Thyroid gland (tissue), 4 donors: ENCODE results near the gene DDX54.

Experiments
- CTCF ChIP-seq, 6 experiments: fragments of 200-600 bp in 3 of 6; fragments of 450-650 bp in 3 of 6; sonication (generic) in 3 of 6; IDR thresholded peaks; one replicate each; pipeline ENCODE4 v1.5.1; 2016 to 2019; ENCODE audit warnings: antibody characterized with exemption in 6 of 6, mild to moderate bottlenecking in 2 of 6, inconsistent platforms in 1 of 6, moderate library complexity in 1 of 6
- POLR2A ChIP-seq, 2 donors: fragments of 450-650 bp; IDR thresholded peaks; one replicate each; pipeline ENCODE4 v1.6.1; 2017; ENCODE audit warnings: antibody characterized with exemption in 2 of 2, mild to moderate bottlenecking in 2 of 2, moderate library complexity in 1 of 2

DNA sequence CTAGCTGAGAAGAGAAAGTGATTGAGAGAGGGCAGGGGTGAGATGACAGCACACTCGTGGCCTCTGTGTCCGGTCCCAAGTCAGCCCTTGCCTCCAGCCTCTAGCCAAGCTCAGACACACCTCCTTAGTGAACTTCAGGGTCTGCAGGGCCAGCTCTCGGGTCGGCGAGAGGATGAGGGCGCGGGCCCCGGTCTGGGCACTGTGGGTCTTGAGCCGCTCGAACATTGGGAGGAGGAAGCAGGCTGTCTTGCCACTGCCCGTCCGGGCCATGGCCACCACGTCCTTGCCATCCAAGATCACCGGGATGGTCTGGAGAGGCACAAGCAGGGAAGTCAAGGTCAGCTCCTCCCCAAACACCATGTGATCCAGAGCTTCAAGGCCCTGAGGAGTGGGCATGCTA is 6.3 kb downstream of the DDX54 start:
- TF ChIP-seq CTCF (IDR thresholded peaks at IDR 0.05): no peak
- TF ChIP-seq POLR2A (IDR thresholded peaks at IDR 0.05): no peak
